ENCODE measurements around the gene THBS1.

DNA sequence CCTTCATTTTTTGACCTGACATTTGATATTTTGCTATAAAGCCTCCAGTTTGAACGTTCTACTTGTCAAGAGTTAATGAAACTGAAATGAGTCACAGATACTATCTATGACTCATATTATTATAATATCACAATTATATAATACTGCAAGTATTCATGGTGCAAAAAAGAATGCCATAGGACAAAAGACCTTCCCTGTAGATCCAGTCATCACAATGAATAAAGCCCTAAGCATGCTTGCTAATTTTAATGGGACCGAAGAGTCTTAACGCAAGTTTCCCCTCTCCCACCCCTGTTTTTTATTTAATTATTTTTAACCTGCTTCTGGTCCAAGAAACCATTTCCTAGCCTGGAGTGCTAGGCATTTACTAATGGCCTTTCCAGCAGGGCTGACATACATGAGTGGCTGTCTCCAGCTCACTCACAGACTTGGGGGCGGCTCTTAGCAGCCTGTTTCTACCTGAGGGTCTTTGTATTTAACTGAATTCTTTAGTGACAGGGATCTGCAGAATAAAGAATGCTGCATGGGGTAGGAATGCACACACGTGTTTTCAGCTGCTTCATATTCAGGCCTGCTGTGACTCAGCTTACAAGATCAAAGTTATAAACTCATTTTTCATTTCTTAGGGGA, 61.2 kb downstream of the THBS1 start:
- TF ChIP-seq, protein P1, sequence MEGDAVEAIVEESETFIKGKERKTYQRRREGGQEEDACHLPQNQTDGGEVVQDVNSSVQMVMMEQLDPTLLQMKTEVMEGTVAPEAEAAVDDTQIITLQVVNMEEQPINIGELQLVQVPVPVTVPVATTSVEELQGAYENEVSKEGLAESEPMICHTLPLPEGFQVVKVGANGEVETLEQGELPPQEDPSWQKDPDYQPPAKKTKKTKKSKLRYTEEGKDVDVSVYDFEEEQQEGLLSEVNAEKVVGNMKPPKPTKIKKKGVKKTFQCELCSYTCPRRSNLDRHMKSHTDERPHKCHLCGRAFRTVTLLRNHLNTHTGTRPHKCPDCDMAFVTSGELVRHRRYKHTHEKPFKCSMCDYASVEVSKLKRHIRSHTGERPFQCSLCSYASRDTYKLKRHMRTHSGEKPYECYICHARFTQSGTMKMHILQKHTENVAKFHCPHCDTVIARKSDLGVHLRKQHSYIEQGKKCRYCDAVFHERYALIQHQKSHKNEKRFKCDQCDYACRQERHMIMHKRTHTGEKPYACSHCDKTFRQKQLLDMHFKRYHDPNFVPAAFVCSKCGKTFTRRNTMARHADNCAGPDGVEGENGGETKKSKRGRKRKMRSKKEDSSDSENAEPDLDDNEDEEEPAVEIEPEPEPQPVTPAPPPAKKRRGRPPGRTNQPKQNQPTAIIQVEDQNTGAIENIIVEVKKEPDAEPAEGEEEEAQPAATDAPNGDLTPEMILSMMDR (conservative IDR thresholded peaks at IDR 0.05; ENCODE audit: low read depth, low read length) = no peak
- TF ChIP-seq EZH2phosphoT487 (IDR thresholded peaks at IDR 0.05; ENCODE audit: borderline replicate concordance, low read length) (no peak), EZH2 (IDR thresholded peaks at IDR 0.05; ENCODE audit: low read length, unreplicated experiment) (no peak)

Data from PC-3 (cell line).